Activated B cell treated with CpG ODN at 0.5 μM for 24 hours (primary cell): ENCODE data around the gene ROPN1L. TPM values are rescaled to one million over a fixed set of nuclear protein-coding genes. Genes with fewer than 3 reads are reported as not detected.

Experiments used
- ATAC-seq: fragments of 200-7000 bp; cut with Tn5 transposase; one replicate; pipeline ENCODE4 v1.10.0; 2021; ENCODE audit warnings: low read depth, mild to moderate bottlenecking, moderate library complexity
- CTCF ChIA-PET: fragments of 350-600 bp; sonication (Branson Sonifier 250); formaldehyde crosslinking; loops from one replicate; lab custom pipeline; 2021; ENCODE audit warnings: antibody characterized with exemption; lab: Charles Lee
- POLR2A ChIA-PET: fragments of 350-600 bp; sonication (Branson Sonifier 250); formaldehyde crosslinking; loops from one replicate; lab custom pipeline; 2021; ENCODE audit warnings: antibody characterized with exemption; lab: Charles Lee
- DNase-seq: peaks from one replicate; pipeline ENCODE4 v3.0.0; 2022
- H3K27ac Mint-ChIP-seq: one replicate; pipeline ENCODE4 v1.8.0; 2020; ENCODE audit warnings: mixed read lengths
- H3K27me3 Mint-ChIP-seq: one replicate; pipeline ENCODE4 v1.8.0; 2021; ENCODE audit warnings: mixed read lengths
- H3K36me3 Mint-ChIP-seq: one replicate; pipeline ENCODE4 v1.8.0; 2021; ENCODE audit warnings: low read depth, mixed read lengths
- H3K4me1 Mint-ChIP-seq: one replicate; pipeline ENCODE4 v1.8.0; 2021; ENCODE audit warnings: mixed read lengths
- H3K4me3 Mint-ChIP-seq: one replicate; pipeline ENCODE4 v1.8.0; 2020; ENCODE audit warnings: mild to moderate bottlenecking, mixed read lengths
- H3K9me3 Mint-ChIP-seq: one replicate; pipeline ENCODE4 v1.8.0; 2020; ENCODE audit warnings: mixed read lengths
- intact Hi-C: fragments of 100-400 bp; cut with micrococcal nuclease; formaldehyde crosslinking; loops from one replicate; pipeline ENCODE4 v1.15.1; 2024
- total RNA-seq: library from RNA; stranded (reverse); gene quantifications from 2 replicates; pipeline ENCODE4 v1.2.3, GENCODE V29; 2022
- TF ChIP-seq, protein P1 (sequence below): fragments of 200-600 bp; IDR thresholded peaks from one replicate; pipeline ENCODE4 v1.8.0; 2022; ENCODE audit warnings: antibody characterized with exemption, mild to moderate bottlenecking

Gene ROPN1L
- total RNA-seq, 1 donor from 2014 or later = 0.49 TPM

DNA sequence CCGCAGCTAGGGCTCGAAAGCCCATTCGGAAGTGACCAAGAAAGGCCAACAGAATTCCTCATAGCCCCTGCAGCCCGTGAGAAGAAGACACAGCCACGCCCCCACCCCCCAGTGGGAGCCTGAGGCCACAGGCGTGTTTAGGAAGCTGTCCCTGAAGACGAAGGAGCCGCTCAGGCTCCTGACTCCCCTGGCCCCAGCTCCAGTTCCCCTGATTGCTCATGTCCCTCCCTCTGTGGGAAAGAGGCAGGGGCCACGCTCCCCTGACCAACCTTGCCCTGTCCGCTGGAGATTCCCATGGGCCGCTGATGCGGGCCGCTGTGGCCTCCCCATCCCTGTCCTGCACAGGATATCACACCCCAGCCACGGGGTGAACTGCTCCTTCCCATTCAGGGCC lies 13.6 kb downstream of the ROPN1L start:
- DNase-seq (no peak), ATAC-seq (no peak)
- CTCF ChIA-PET = interaction anchor here (4.1 to 6.1 kb wide), 2 partner anchors 171 to 234 kb away, joined by 21 to 156 read pairs; no protein-coding TSS in a partner anchor
- TF ChIP-seq, protein P1, sequence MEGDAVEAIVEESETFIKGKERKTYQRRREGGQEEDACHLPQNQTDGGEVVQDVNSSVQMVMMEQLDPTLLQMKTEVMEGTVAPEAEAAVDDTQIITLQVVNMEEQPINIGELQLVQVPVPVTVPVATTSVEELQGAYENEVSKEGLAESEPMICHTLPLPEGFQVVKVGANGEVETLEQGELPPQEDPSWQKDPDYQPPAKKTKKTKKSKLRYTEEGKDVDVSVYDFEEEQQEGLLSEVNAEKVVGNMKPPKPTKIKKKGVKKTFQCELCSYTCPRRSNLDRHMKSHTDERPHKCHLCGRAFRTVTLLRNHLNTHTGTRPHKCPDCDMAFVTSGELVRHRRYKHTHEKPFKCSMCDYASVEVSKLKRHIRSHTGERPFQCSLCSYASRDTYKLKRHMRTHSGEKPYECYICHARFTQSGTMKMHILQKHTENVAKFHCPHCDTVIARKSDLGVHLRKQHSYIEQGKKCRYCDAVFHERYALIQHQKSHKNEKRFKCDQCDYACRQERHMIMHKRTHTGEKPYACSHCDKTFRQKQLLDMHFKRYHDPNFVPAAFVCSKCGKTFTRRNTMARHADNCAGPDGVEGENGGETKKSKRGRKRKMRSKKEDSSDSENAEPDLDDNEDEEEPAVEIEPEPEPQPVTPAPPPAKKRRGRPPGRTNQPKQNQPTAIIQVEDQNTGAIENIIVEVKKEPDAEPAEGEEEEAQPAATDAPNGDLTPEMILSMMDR = no peak
- H3K27me3 Mint-ChIP-seq = no peaks in the 10 kb centered on the region
- POLR2A ChIA-PET = no interaction called here
- intact Hi-C loops = no loop called here
- no peaks in the 10 kb centered on the region for H3K9me3 Mint-ChIP-seq
- peaks cover 5% of the 10 kb centered on the region for H3K4me1 Mint-ChIP-seq
- peak overlapping the region; percentile 46 for H3K27ac Mint-ChIP-seq
- H3K36me3 Mint-ChIP-seq = no peaks in the 10 kb centered on the region
- no peak overlapping the region for H3K4me3 Mint-ChIP-seq

DNA sequence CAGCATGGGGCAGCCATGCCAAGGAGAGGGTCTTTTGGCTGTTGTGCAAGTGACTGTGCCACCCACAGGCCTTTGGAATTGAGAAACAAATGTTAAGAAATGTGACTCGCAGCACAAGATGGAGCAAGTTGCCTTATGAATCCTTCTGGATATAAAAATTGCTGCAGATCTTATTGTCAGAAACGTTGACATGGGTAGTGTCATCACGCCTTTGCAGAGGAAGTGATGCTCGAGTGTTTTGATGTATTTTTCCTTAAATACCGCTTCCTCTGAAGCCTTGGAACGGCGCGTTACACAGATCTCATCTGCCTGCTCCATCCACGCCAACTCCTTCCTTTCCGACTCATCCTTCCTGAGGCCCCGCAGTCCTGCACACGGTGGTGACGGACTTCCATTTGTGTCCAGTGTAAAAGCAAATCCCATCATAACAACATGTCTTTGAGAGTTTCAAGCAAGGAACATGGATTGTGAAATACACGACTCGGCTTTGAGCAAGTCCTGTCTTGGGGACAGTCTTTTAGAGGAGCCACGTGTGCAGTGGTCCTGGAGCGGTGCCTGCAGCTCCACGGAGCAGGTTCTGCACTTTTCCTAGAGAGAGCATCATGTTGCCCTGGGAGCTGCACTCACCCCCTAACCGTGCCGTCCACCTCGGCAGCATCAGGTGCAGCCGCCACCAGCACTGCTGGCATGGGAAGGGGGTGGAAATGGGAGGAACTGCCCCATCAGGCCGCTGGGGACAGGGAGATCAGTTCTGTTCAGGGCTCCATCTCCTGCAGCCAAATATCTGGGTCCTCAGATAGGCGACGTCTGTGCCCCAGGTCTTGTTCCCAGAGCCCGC lies 15.1 kb downstream of the ROPN1L start:
- no peaks in the 10 kb centered on the region for H3K36me3 Mint-ChIP-seq
- CTCF ChIA-PET = no interaction called here

DNA sequence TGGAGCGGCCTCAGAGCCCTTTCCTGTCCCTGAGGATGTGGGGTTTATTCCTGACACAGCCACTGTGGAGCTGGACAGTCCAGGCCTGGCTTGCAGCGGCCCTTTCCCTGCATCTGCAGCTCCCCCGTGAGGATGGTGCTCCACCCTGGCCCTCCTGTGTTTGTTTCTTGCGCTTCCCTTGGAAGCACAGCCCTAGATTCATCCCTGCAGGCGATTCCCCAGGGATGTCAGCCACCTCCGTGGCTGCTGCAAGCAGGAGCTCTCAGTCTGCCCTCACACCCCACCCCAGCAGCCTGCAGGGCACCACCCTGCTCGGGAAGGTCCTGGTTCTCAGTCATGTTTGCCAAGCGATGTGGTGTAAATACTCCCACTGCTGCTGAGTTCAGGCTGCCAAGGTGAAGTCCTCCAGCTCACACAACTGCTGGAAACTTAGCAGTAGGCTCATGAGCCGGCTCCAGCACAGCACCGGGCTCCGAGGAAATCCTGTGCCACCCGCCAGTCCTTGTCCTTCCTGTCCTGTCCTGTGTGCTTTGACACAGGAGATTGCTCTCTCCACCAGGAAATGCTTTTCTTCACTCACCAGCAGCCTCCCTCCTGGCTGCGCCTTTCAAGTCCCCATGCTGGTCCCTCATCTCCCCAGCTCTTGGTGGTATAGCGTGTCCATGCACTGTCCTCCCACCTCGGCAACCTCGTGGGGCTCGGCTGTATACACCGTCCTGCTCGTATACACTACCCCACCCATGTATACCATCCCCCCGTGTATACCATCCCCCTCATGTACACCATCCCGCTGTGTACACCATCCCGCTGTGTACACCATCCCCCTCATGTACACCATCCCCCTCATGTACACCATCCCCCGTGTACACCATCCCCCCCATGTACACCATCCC lies 16.2 kb downstream of the ROPN1L start:
- Mint-ChIP-seq H3K4me1 (peaks cover 2% of the 10 kb centered on the region), H3K4me3 (no peak overlapping the region), H3K36me3 (no peaks in the 10 kb centered on the region), H3K9me3 (no peaks in the 10 kb centered on the region), H3K27me3 (no peaks in the 10 kb centered on the region), H3K27ac (no peak overlapping the region)
- intact Hi-C loops = no loop called here
- TF ChIP-seq, protein P1 = no peak
- ATAC-seq = no peak
- ChIA-PET POLR2A (no interaction called here), CTCF (no interaction called here)
- DNase-seq = no peak

More for the DNA sequence above, 15.1 kb downstream of the ROPN1L start:
- Mint-ChIP-seq H3K4me3 (no peak overlapping the region), H3K27me3 (no peaks in the 10 kb centered on the region), H3K9me3 (no peaks in the 10 kb centered on the region), H3K4me1 (peaks cover 5% of the 10 kb centered on the region), H3K27ac (no peak overlapping the region)
- no peak for ATAC-seq
- DNase-seq = no peak
- TF ChIP-seq, protein P1 = no peak
- POLR2A ChIA-PET = no interaction called here
- intact Hi-C loops = no loop called here

DNA sequence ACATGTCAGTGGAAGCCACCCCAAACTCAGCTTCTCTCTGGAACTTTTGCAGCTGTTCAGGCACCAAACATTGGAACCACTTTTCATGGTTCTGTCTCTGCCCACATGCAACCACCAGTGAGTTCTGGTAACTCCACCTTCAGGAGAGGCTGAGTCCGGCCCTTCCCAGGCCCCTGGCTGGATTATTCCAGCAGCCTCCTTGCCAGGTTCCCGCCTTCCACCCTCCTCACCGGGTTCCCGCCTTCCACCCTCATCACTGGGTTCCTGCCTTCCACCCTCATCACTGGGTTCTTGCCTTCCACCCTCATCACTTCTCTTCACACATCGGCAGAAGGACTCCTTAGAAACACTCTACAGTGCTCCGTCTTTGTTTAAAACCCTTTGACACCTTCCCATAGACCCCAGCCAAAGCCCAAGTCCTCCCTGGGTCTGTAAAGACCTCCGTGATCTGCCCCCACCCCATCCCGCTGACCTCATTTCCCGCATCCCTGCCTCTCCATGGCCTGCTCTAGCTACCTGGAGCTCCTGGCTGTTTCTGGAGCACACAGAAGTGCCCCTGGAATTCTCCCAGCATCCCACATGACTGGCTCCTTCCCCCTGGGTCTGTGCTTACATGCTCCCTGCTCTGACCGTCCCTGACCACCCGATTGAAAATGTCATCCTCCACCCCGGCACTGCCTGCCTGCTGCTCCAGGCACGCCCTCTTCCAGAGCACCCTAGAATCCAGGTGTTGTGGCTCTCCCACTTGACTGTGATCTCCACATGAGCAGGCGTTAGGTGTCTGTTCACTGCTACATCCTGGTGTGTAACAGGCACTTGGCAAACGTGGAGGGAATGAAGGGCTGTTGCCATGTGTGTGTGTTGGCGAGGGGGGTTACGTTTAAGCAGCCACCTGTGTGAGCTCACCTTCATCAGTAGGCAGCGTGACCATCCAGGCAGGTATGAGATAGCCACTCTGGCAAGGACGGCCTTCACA lies 17.7 kb downstream of the ROPN1L start:
- no peak for ATAC-seq
- H3K36me3 Mint-ChIP-seq = no peaks in the 10 kb centered on the region
- intact Hi-C loops = no loop called here
- DNase-seq = no peak
- POLR2A ChIA-PET = interaction anchor here (0.6 kb wide), 1 partner anchor 214 kb away, joined by 4 read pairs; no protein-coding TSS in a partner anchor
- no peaks in the 10 kb centered on the region for H3K4me1 Mint-ChIP-seq
- no peaks in the 10 kb centered on the region for H3K9me3 Mint-ChIP-seq
- H3K27ac Mint-ChIP-seq = no peak overlapping the region
- no peak overlapping the region for H3K4me3 Mint-ChIP-seq
- H3K27me3 Mint-ChIP-seq = peaks cover 2% of the 10 kb centered on the region
- CTCF ChIA-PET = no interaction called here
- TF ChIP-seq, protein P1 = no peak
